OCI-LY7 (cell line): ENCODE results near the gene TARS3. TPM values are rescaled to one million over a fixed set of nuclear protein-coding genes. Genes with fewer than 3 reads are reported as not detected.
"Not testable (repeated sequence)": the region's sequence is repeated elsewhere in the genome, so short reads cannot be mapped to it uniquely, and the experiment has no call there.

Experiments
- BruUV-seq: library from RNA; stranded (reverse); fragments of 400-500 nt; replicated peaks from 2 replicates; lab custom pipeline; 2021; lab: Mats Ljungman, UMichigan
- CTCF ChIA-PET: fragments of 300-600 bp; sonication (Branson Sonifier 250); formaldehyde crosslinking; loops from one replicate; lab custom pipeline; 2022; ENCODE audit warnings: antibody characterized with exemption; ENCODE audit not compliant: unreplicated experiment; lab: Charles Lee
- POLR2A ChIA-PET: fragments of 300-600 bp; sonication (Branson Sonifier 250); formaldehyde crosslinking; loops from one replicate; lab custom pipeline; 2022; ENCODE audit warnings: antibody characterized with exemption; lab: Charles Lee
- DNase-seq: peaks from one replicate; pipeline ENCODE4 v3.0.0-alpha.2; 2015; ENCODE audit warnings: low spot score
- H2AFZ ChIP-seq: fragments of 200-600 bp; sonication (generic), shearing (Covaris generic); 2 replicates; pipeline ENCODE4 v1.6.1; 2014; ENCODE audit warnings: mild to moderate bottlenecking, antibody characterized with exemption, low read length, moderate library complexity
- H3K27ac ChIP-seq: fragments of 200-600 bp; sonication (generic); 2 replicates; pipeline ENCODE4 v1.5.1; 2014; ENCODE audit warnings: mixed run types, low read depth, mild to moderate bottlenecking, moderate library complexity, low read length, inconsistent platforms; ENCODE audit not compliant: poor library complexity, severe bottlenecking
- H3K36me3 ChIP-seq: fragments of 200-600 bp; sonication (generic); 2 replicates; pipeline ENCODE4 v1.6.1; 2014; ENCODE audit warnings: mild to moderate bottlenecking, antibody characterized with exemption, low read length, moderate library complexity, mixed read lengths; ENCODE audit not compliant: insufficient read depth
- H3K4me1 ChIP-seq: fragments of 200-600 bp; sonication (generic); 2 replicates; pipeline ENCODE4 v1.5.1; 2014; ENCODE audit warnings: mild to moderate bottlenecking, low read length; ENCODE audit not compliant: insufficient read depth, poor library complexity, severe bottlenecking
- H3K4me2 ChIP-seq: fragments of 200-600 bp; sonication (generic); 2 replicates; pipeline ENCODE4 v1.6.1; 2014; ENCODE audit warnings: mild to moderate bottlenecking, low read length
- H3K4me3 ChIP-seq: fragments of 200-600 bp; sonication (generic); 2 replicates; pipeline ENCODE4 v1.5.1; 2014; ENCODE audit warnings: mild to moderate bottlenecking, low read depth, low read length; ENCODE audit not compliant: poor library complexity, severe bottlenecking
- H3K79me2 ChIP-seq: fragments of 200-600 bp; sonication (generic); 2 replicates; pipeline ENCODE4 v1.6.1; 2016; ENCODE audit warnings: low read depth, mild to moderate bottlenecking, low read length, moderate library complexity, mixed read lengths; ENCODE audit not compliant: insufficient read depth
- H3K9me2 ChIP-seq: fragments of 200-600 bp; sonication (generic); 2 replicates; pipeline ENCODE4 v1.6.1; 2016; ENCODE audit warnings: mild to moderate bottlenecking, low read length, mixed read lengths; ENCODE audit not compliant: insufficient read depth
- H3K9me3 ChIP-seq: fragments of 200-600 bp; sonication (generic); 2 replicates; pipeline ENCODE4 v1.6.1; 2014; ENCODE audit warnings: mild to moderate bottlenecking, mixed run types, low read length, mixed read lengths
- H4K20me1 ChIP-seq: fragments of 200-600 bp; sonication (generic); 2 replicates; pipeline ENCODE4 v1.6.1; 2014; ENCODE audit warnings: mild to moderate bottlenecking, antibody characterized with exemption, low read length, moderate library complexity, mixed read lengths; ENCODE audit not compliant: insufficient read depth
- EZH2phosphoT487 ChIP-seq: fragments of 200-600 bp; sonication (generic); IDR thresholded peaks from 2 replicates; pipeline ENCODE4 v1.6.1; 2018; ENCODE audit warnings: low read depth, borderline replicate concordance, mild to moderate bottlenecking, mixed run types, antibody characterized with exemption, low read length, moderate library complexity, mixed read lengths
- intact Hi-C: fragments of 100-400 bp; cut with micrococcal nuclease; formaldehyde crosslinking; loops from one replicate; pipeline ENCODE4 v1.10.0; 2022; ENCODE audit not compliant: unreplicated experiment
- total RNA-seq, 2 experiments: library from RNA; depleted of rRNA in 1 of 2; stranded (reverse); fragments of >200 nt in 1 of 2; shearing (Covaris generic) in 1 of 2; gene quantifications; 2 replicates each; pipeline ENCODE4 v1.2.3, GENCODE V29; 2014 to 2022
- TF ChIP-seq, protein P1 (sequence below): fragments of 200-600 bp; sonication (generic); conservative IDR thresholded peaks from 2 replicates; pipeline ENCODE4 v1.5.1; 2014; ENCODE audit warnings: mild to moderate bottlenecking, antibody characterized with exemption, low read length, moderate library complexity, mixed read lengths

Gene TARS3
- total RNA-seq, 2 experiments from 2014 or later, result 7.1 to 11.0 TPM

DNA sequence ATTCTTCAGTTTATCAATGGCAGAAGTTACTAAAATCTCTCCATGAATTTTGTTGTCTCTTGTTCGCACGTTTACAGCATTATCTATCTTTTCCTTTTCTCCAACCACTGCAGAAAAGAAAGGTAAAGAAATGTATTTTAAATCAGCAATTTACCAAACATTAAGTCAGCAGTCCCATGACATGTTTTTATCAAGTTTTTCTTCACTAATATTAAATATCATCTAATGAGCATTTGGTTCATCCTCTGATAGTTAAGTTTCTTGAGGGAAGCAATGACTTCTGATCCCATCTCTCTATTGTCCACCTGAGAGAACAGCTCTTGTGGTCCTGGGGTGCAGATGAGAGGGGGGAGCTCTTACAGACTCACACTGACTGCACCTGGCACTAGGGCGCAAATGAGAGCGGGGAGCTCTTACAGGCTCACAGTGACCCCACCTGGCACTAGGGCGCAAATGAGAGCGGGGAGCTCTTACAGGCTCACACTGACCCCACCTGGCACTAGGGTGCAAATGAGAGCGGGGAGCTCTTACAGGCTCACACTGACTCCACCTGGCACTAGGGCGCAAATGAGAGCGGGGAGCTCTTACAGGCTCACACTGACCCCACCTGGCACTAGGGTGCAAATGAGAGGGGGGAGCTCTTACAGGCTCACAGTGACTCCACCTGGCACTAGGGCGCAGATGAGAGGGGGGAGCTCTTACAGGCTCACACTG lies 69.5 kb downstream of the TARS3 start:
- peaks cover 26% of the 10 kb centered on the region for H3K4me1 ChIP-seq
- not testable (repeated sequence) for H3K9me2 ChIP-seq, H2AFZ ChIP-seq, H3K27ac ChIP-seq, H3K36me3 ChIP-seq, H3K4me3 ChIP-seq, BruUV-seq, H3K4me2 ChIP-seq, H3K9me3 ChIP-seq
- H4K20me1 ChIP-seq, result peaks cover 16% of the 10 kb centered on the region
- ChIA-PET CTCF (interaction anchor here (0.6 to 1.8 kb wide), 12 partner anchors 13 to 944 kb away, joined by 3 to 10 read pairs (median 4); no protein-coding TSS in a partner anchor), POLR2A (interaction anchor here (0.6 to 1.5 kb wide), 6 partner anchors 8 to 383 kb away, joined by 3 to 5 read pairs (median 3); partner anchors contain the start of gene SNRPA1)
- H3K79me2 ChIP-seq, result peaks cover 26% of the 10 kb centered on the region
- TF ChIP-seq, protein P1, sequence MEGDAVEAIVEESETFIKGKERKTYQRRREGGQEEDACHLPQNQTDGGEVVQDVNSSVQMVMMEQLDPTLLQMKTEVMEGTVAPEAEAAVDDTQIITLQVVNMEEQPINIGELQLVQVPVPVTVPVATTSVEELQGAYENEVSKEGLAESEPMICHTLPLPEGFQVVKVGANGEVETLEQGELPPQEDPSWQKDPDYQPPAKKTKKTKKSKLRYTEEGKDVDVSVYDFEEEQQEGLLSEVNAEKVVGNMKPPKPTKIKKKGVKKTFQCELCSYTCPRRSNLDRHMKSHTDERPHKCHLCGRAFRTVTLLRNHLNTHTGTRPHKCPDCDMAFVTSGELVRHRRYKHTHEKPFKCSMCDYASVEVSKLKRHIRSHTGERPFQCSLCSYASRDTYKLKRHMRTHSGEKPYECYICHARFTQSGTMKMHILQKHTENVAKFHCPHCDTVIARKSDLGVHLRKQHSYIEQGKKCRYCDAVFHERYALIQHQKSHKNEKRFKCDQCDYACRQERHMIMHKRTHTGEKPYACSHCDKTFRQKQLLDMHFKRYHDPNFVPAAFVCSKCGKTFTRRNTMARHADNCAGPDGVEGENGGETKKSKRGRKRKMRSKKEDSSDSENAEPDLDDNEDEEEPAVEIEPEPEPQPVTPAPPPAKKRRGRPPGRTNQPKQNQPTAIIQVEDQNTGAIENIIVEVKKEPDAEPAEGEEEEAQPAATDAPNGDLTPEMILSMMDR, result peak; percentile 77
- peak; percentile 71 for DNase-seq
- intact Hi-C loops, result loop anchor here (5.0 kb wide), 2 partner anchors 68 to 727 kb away; partner anchors contain the start of gene TARS3

DNA sequence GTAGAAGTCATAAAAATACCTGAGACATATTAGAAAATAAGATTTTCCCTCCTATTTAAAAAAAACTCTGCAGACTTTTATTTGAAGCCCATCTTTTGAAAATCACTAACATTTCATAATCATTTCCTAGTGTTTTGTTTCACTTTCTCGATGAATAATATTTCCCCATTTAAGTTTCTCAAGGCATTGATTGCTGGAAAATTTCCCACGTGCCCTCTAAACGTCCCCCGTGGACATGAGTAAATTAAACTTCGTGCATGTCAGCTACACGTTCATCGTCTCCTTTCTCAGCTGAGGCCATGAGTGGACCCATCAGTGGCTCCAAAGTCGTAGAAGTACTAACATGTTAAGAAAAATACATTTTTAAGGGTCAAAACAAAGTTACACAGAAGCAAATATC lies 70.1 kb downstream of the TARS3 start:
- H2AFZ ChIP-seq, result no peak overlapping the region; the same call in 1 of the 2 replicates
- ChIA-PET CTCF (interaction anchor here (0.7 to 1.8 kb wide), 6 partner anchors 12 to 378 kb away, joined by 3 to 10 read pairs (median 5); no protein-coding TSS in a partner anchor), POLR2A (interaction anchor here (1.0 to 1.5 kb wide), 2 partner anchors 356 to 359 kb away, joined by 4 to 5 read pairs; partner anchors contain the start of gene SNRPA1)
- H3K4me2 ChIP-seq, result no peak overlapping the region; the same call in 1 of the 2 replicates
- TF ChIP-seq, protein P1, result no peak
- TF ChIP-seq EZH2phosphoT487, result no peak
- H3K9me2 ChIP-seq, result no peaks in the 10 kb centered on the region
- BruUV-seq, result no TSS peak
- intact Hi-C loops, result loop anchor here (5.0 kb wide), 2 partner anchors 68 to 727 kb away; partner anchors contain the start of gene TARS3
- peaks cover 14% of the 10 kb centered on the region for H3K36me3 ChIP-seq
- peaks cover 32% of the 10 kb centered on the region for H3K79me2 ChIP-seq
- no peak for DNase-seq
- no peak overlapping the region for H3K27ac ChIP-seq
- H4K20me1 ChIP-seq, result peaks cover 22% of the 10 kb centered on the region
- no peak overlapping the region for H3K4me3 ChIP-seq
- no peaks in the 10 kb centered on the region for H3K9me3 ChIP-seq
- peaks cover 32% of the 10 kb centered on the region for H3K4me1 ChIP-seq
